ENCODE results near the gene CNGA1.
A peak's percentile ranks its signal among the peaks of the same experiment; 100 is the strongest.

Gene CNGA1

DNA sequence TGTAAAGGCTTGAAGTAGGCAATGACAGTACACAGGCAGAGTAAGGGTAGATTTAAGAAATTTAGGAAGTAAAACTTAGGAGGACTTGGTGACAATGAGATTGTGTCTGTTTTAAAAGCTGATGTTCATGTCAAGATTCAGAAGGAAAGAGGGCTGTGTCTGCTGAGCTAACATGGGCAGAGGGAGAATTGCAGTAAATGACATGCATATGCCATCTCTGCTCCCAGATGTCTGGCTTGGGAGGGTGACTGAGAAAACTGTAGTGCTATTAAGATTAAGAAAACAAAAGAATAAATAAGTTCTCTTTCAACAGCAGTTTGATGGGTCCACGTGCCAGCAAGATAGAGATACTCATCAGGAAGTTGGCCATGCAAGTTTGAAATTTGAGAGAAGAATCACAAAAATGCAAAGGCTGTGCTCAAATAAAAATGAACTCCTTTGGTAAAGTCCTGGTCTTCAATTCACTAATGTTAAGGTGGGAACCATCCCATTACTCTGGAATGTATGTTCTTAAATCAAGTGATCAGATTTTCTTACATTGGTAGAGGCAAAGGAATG, 109.3 kb downstream of the CNGA1 start:
- Histone ChIP-seq H3K79me2 (ENCODE audit: control insufficient read depth, insufficient read depth, low read length, poor library complexity) (no peaks in the 10 kb centered on the region), H3K4ac (ENCODE audit: low read depth, low read length) (no peak overlapping the region), H4K12ac (ENCODE audit: low read depth, low read length) (no peak overlapping the region), H3K18ac (ENCODE audit: low read length) (no peak overlapping the region), H3K14ac (ENCODE audit: low read length) (no peak overlapping the region), H3K27ac (ENCODE audit: low read depth, low read length) (no peak overlapping the region), H3K23ac (ENCODE audit: low read length) (no peak overlapping the region), H3K4me2 (ENCODE audit: low read length) (no peak overlapping the region), H3K4me3 (ENCODE audit: low read depth, low read length) (no peak overlapping the region), H2BK120ac (ENCODE audit: insufficient read depth, low read length, poor library complexity) (no peak overlapping the region), H4K91ac (ENCODE audit: low read depth, low read length) (no peak overlapping the region), H2BK5ac (ENCODE audit: low read depth, low read length, poor library complexity) (no peak overlapping the region), H2BK12ac (ENCODE audit: low read length) (no peak overlapping the region), H3K4me1 (ENCODE audit: control insufficient read depth in 1 of 2, insufficient read depth in 2 of 2, low read length in 2 of 2) (no peaks in the 10 kb centered on the region), H3K27me3 (ENCODE audit: insufficient read depth, low read length) (no peaks in the 10 kb centered on the region), H2AK5ac (ENCODE audit: low read length) (no peak overlapping the region), H3K9me3 (ENCODE audit: insufficient read depth, low read depth, low read length) (no peaks in the 10 kb centered on the region), H3K9ac (ENCODE audit: low read length) (no peak overlapping the region), H3K36me3 (ENCODE audit: control insufficient read depth in 1 of 2, insufficient read depth in 2 of 2, low read length in 2 of 2) (peaks cover 11 to 17% of the 10 kb centered on the region in 2 experiments), H4K8ac (ENCODE audit: low read depth, low read length) (no peak overlapping the region), H3K79me1 (ENCODE audit: low read length) (no peaks in the 10 kb centered on the region), H2AFZ (ENCODE audit: insufficient read depth, low read length, poor library complexity) (no peak overlapping the region)
- DNase-seq, result no peak
- WGBS (ENCODE audit: extremely low coverage, insufficient coverage, insufficient read length), result no CpG with 5 or more reads among the region's 1 CpG

DNA sequence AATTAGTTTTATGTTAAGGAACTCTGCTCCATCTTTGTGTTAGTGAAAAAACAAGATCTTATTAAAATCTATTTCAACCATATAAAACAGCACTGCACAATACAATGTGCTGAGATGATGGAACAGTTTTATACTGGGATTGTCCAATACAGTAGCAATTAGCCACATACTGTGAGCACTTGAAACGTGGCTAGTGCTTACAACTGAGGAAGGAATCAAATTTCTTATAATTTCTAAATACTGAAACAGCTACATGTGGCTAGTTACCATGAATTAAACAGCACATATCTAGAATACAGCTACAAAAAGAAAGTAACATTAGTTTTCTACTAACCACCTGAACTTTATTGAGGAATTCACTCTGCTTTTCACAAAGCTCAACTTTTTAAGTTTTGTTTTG, 116.8 kb downstream of the CNGA1 start:
- Histone ChIP-seq H3K79me2 (ENCODE audit: control insufficient read depth, insufficient read depth, low read length, poor library complexity) (no peaks in the 10 kb centered on the region), H3K4me3 (ENCODE audit: low read depth, low read length) (no peak overlapping the region)

DNA sequence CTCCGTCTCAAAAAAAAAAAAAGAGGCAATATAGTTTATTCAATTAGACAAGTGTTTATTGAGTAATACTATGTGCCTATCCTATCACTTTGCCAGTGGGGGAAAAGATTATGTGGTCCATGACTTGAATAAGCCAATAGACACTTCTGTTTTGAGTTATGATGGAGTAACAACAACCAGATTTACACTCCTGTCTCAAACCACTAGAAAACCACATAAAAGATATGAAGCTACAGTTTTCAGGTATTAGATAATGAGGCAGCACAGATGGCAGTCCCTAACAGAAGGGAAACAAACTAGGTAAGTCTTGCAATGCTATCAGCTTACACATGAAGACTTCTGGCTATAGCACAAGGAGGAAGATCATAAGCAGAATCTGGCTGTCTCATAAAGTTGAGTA, 124.6 kb downstream of the CNGA1 start:
- no peak overlapping the region for H2BK5ac ChIP-seq (ENCODE audit: low read depth, low read length, poor library complexity)

More for the DNA sequence above, 116.8 kb downstream of the CNGA1 start:
- no peak overlapping the region for H3K14ac ChIP-seq (ENCODE audit: low read length)
- no peaks in the 10 kb centered on the region for H3K9me3 ChIP-seq (ENCODE audit: insufficient read depth, low read depth, low read length)
- no peaks in the 10 kb centered on the region for H3K4me1 ChIP-seq (ENCODE audit: control insufficient read depth in 1 of 2, insufficient read depth in 2 of 2, low read length in 2 of 2)
- H4K8ac ChIP-seq (ENCODE audit: low read depth, low read length), result no peak overlapping the region
- no peak overlapping the region for H3K18ac ChIP-seq (ENCODE audit: low read length)
- H2BK5ac ChIP-seq (ENCODE audit: low read depth, low read length, poor library complexity), result no peak overlapping the region
- no peaks in the 10 kb centered on the region for H3K79me1 ChIP-seq (ENCODE audit: low read length)
- no CpG with 5 or more reads among the region's 1 CpG for WGBS (ENCODE audit: extremely low coverage, insufficient coverage, insufficient read length)
- no peak for DNase-seq
- no peak overlapping the region for H3K23ac ChIP-seq (ENCODE audit: low read length)
- no peak overlapping the region for H3K4me2 ChIP-seq (ENCODE audit: low read length)
- H3K36me3 ChIP-seq (ENCODE audit: control insufficient read depth in 1 of 2, insufficient read depth in 2 of 2, low read length in 2 of 2), result peaks cover 16 to 30% of the 10 kb centered on the region in 2 experiments
- H2BK12ac ChIP-seq (ENCODE audit: low read length), result no peak overlapping the region
- no peak overlapping the region for H3K9ac ChIP-seq (ENCODE audit: low read length)
- H3K4ac ChIP-seq (ENCODE audit: low read depth, low read length), result no peak overlapping the region
- no peak overlapping the region for H2AFZ ChIP-seq (ENCODE audit: insufficient read depth, low read length, poor library complexity)
- H3K27ac ChIP-seq (ENCODE audit: low read depth, low read length), result no peak overlapping the region
- H2AK5ac ChIP-seq (ENCODE audit: low read length), result no peak overlapping the region
- H3K27me3 ChIP-seq (ENCODE audit: insufficient read depth, low read length), result no peaks in the 10 kb centered on the region
- no peak overlapping the region for H2BK120ac ChIP-seq (ENCODE audit: insufficient read depth, low read length, poor library complexity)
- no peak overlapping the region for H4K12ac ChIP-seq (ENCODE audit: low read depth, low read length)
- H4K91ac ChIP-seq (ENCODE audit: low read depth, low read length), result no peak overlapping the region

More for the DNA sequence above, 124.6 kb downstream of the CNGA1 start:
- H3K18ac ChIP-seq (ENCODE audit: low read length), result no peak overlapping the region
- H3K23ac ChIP-seq (ENCODE audit: low read length), result no peak overlapping the region
- H3K4me1 ChIP-seq (ENCODE audit: control insufficient read depth in 1 of 2, insufficient read depth in 2 of 2, low read length in 2 of 2), result no peaks in the 10 kb centered on the region
- H2AFZ ChIP-seq (ENCODE audit: insufficient read depth, low read length, poor library complexity), result no peak overlapping the region
- no peak overlapping the region for H3K4me3 ChIP-seq (ENCODE audit: low read depth, low read length)
- H3K9ac ChIP-seq (ENCODE audit: low read length), result peak overlapping the region; percentile 25
- no peaks in the 10 kb centered on the region for H3K9me3 ChIP-seq (ENCODE audit: insufficient read depth, low read depth, low read length)
- no peak overlapping the region for H4K91ac ChIP-seq (ENCODE audit: low read depth, low read length)
- H3K79me2 ChIP-seq (ENCODE audit: control insufficient read depth, insufficient read depth, low read length, poor library complexity), result no peaks in the 10 kb centered on the region
- no peaks in the 10 kb centered on the region for H3K79me1 ChIP-seq (ENCODE audit: low read length)
- no peak overlapping the region for H3K4me2 ChIP-seq (ENCODE audit: low read length)
- no CpG with 5 or more reads among the region's 1 CpG for WGBS (ENCODE audit: extremely low coverage, insufficient coverage, insufficient read length)
- no peak overlapping the region for H4K8ac ChIP-seq (ENCODE audit: low read depth, low read length)
- H4K12ac ChIP-seq (ENCODE audit: low read depth, low read length), result no peak overlapping the region
- H3K27me3 ChIP-seq (ENCODE audit: insufficient read depth, low read length), result no peaks in the 10 kb centered on the region
- H2BK120ac ChIP-seq (ENCODE audit: insufficient read depth, low read length, poor library complexity), result no peak overlapping the region
- H2AK5ac ChIP-seq (ENCODE audit: low read length), result no peak overlapping the region
- H3K27ac ChIP-seq (ENCODE audit: low read depth, low read length), result no peak overlapping the region
- H3K36me3 ChIP-seq (ENCODE audit: control insufficient read depth in 1 of 2, insufficient read depth in 2 of 2, low read length in 2 of 2), result peaks cover 10 to 22% of the 10 kb centered on the region in 2 experiments
- no peak for DNase-seq
- H3K4ac ChIP-seq (ENCODE audit: low read depth, low read length), result no peak overlapping the region
- H3K14ac ChIP-seq (ENCODE audit: low read length), result no peak overlapping the region
- no peak overlapping the region for H2BK12ac ChIP-seq (ENCODE audit: low read length)

All from trophoblast cell (in vitro differentiated cells and primary cell).